ENCODE results near the gene SLC15A1.
"Not testable (repeated sequence)": the region's sequence is repeated elsewhere in the genome, so short reads cannot be mapped to it uniquely, and the experiment has no call there.

The SLC15A1 gene

DNA sequence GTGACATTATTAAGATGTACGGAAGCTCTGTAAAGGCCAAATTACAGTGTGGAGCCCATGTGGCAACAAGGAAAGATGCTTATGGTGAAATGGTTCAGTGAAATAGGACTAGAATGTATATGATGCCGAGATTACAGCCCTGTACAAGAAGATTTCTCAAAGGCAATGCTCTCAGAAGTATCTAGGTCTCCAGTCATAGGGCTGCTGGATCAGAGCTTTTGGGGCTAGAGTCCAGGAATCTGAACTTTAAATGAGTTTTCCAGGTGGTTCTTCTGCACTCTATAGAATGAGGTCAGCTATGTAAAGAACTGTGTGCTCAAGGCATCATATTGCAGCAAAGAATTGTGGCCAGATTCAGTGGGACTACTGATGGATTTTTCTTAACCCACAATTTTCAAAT lies 100.2 kb downstream of the SLC15A1 start:
- no peak for DNase-seq

DNA sequence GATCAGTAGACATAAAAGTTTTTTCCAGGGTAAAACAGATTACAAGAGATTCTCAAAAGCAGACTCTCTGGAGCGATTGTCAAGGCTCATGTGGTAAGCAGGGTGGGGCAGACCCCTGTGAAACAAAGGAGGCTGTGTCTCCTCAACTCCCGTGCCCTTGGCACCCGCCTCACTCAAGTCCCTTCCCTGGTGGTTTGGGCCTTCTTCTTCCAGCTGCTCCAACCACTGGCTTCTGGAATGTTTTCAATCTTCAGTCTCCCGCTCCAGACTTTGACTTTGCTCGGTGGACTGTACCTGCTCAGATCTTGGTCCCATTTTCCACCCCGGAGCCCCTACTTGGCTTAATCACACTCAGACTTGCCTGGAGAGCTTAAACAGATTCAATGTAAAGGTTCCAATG lies 100.7 kb downstream of the SLC15A1 start:
- DNase-seq = no peak

DNA sequence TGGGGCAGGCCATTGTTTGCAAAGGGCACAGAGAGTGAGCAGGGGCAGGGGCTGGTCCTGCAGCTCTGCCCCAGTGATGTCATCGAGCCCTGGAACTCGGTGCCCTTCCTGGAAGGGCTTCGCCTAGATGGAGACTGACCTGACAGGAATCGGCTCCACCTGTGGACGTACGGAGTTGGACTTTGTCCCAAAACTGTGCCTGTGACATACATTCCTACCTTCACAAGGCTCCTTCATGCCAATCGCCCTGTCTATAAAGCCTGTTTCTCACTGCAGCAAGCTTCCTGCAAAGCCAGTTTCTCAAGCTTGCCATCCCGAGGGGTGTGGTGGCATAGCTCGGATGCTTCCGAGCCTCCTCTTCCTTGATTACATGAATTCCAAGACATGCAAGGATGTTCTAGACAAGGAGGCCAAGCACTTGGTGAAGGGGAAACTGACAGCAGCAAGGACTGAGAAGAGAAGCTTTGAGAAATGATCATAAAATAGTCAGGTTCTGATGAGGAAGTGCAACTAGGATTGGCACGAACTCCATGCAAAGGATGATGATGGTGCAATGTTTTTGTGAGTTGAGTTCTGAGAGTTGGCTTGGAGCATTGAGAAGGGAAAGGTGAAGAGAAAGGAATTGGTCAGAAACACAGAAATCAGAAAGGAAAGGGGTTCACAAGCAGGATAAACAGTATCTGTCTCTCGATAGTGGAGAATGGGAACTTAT lies 101.9 kb downstream of the SLC15A1 start:
- DNase-seq = no peak

DNA sequence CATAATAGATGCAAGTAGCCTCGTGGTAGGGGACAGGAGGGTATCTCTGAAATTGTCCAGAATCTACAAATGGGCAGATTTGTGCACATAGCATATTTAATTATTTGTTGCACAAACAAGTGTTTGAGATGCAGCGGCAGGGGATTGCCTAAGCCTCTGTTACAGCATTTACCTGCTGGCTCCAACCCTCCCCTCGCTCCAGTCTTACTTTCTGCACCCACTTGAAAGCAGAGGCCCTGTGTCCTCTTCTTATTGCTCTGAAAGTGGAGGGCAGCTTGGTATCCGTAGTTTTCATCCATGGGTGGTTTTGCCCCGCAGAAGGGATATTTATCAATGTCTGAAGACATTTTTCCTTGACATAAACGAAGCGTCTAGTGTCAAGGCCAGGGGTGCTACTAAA lies 102.6 kb downstream of the SLC15A1 start:
- DNase-seq = no peak

DNA sequence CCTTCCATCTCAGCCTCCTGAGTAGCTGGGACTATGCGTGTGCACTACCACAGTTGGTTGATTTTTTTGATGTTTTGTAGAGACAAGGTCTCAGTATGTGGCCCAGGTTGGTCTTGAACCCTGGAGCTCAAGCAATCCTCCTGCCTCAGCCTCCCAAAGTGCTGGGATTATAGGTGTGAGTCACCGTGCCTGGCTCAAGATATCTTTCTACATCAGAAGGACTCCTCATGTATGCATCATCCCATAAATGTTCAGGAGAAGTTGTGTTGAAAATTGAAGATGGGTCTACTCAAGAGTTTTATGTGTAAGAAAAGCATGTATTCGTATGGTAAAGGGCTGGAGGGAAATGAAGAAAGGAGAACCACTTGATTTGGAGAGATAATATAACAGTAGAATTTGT lies 103.8 kb downstream of the SLC15A1 start:
- DNase-seq = no peak

DNA sequence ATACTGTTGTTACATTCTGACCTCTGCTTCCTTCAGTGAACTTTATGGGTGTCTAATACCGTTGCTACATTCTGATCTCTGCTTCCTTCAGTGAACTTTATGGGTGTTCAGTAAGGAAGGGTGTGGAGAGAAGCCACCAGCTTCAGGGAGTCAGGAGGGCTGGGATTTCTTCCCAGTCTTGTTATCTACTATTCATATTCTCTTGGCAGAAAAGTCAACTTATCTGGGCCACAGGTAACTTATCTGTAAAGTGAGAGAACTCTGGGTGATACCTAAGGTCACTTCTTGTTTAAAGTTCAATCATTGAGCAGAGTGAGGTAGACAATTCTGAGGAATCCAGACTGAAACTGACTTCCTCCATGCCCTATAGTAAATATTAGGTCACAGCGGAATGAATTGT lies 104.3 kb downstream of the SLC15A1 start:
- no peak for DNase-seq

DNA sequence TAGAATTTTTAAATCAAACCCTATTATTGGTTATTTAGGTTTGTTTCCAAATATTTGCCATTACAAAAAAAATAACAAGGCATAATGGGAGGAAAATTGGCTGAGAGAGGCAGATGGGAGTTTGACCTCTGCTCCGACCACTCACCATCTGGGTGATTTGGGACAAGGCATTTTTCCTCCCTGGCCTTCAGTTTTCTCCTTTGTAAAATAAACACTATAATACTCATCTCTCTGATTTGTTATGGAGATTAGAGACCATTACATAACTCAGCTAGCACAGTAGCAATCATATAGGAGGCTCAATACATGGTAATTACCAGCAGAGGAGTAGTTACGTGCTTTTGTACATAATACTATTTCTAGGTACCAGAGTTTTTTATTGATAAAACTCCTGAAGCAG lies 105.4 kb downstream of the SLC15A1 start:
- no peak for DNase-seq

DNA sequence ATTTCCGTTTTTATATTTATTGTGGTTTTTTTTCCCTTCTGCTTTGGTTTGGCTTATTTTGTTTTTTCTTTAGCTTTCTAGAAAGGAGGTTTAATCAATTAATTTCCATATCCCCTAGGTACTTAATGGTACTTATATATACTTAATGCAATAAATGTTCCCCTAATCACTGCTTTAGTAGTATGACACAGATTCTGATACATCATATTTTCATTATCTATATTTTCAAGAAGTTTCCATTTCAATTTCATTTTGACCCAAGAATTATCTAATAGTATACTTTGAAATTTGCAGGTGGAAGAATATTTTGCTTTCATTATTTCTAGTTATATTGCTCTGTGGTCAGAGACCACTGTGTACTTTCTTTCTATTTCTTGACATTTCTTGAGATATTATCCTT lies 109.0 kb downstream of the SLC15A1 start:
- DNase-seq = no peak

DNA sequence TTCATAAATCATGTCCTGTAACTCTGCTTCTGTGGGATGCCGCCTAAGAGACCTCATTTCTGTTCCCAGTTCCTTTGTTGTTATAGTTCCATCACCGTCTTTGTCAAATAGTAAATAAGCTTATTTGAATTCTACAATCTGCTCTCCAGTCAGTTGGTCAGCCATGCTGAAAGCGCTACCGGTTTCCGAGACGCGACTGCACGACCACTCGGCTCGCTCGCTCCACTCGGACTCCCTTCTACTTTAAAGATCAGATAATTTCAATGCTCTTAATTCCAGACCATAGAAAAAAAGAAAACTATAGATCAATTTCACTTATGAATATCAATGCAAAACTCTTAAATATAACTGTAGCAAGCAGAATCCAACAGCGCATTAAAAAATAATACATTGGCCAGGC lies 111.4 kb downstream of the SLC15A1 start:
- no peak for DNase-seq

DNA sequence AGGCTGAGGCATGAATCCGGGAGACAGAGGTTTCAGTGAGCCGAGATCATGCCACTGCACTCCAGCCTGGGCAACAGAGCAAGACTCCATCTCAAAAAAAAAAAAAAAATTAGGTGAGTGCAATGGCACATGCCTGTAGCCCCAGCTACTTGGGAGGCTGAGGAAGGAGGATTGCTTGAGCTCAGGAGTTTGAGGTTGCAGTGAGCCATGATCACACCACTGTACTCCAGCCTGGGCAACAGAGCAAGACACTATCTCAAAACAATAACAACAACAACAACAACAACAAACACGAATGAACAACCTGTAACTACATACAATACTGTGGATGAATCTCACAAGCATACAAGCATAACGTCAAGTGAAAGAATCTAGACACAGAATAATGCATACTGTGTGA lies 112.7 kb downstream of the SLC15A1 start:
- not testable (repeated sequence) for DNase-seq

DNA sequence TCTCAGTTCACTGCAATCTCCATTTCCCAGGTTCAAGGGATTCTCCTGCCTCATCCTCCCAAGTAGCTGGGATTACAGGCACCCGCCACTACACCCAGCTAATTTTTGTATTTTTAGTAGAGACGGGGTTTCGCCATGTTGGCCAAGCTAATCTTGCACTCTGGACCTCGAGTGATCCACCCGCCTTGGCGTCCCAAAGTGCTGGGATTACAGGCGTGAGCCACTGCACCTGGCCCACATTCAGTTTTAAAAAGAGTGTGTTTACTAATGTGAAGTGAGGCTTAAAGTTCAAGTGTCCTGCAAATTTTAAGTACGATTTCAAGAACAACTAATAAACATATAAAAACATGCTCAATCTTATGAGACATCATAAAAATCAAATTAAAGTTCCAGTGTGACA lies 114.1 kb downstream of the SLC15A1 start:
- not testable (repeated sequence) for DNase-seq

Data from GOT3 (cell line).